WTC11 (cell line): ENCODE measurements around the gene XPO6. TPM values are rescaled to one million over a fixed set of nuclear protein-coding genes. Genes with fewer than 3 reads are reported as not detected.

Experiments used
- ATAC-seq: fragments of 200-7000 bp; cut with Tn5 transposase; 2 replicates; pipeline ENCODE4 v1.10.0; 2021; ENCODE audit warnings: mild to moderate bottlenecking, moderate library complexity
- CTCF ChIA-PET: fragments of 300-600 bp; sonication (Branson Sonifier 250); formaldehyde crosslinking; loops from one replicate; lab custom pipeline; 2021; ENCODE audit warnings: antibody characterized with exemption; lab: Charles Lee
- POLR2A ChIA-PET: fragments of 350-600 bp; sonication (Branson Sonifier 250); formaldehyde crosslinking; loops from one replicate; lab custom pipeline; 2021; ENCODE audit warnings: antibody characterized with exemption; lab: Charles Lee
- DNase-seq: peaks from one replicate; pipeline ENCODE4 v3.0.0; 2021; ENCODE audit warnings: low spot score
- H3K27ac Mint-ChIP-seq: 2 replicates; pipeline ENCODE4 v1.8.0; 2021; ENCODE audit warnings: mixed read lengths
- H3K27me3 Mint-ChIP-seq: 2 replicates; pipeline ENCODE4 v1.8.0; 2021; ENCODE audit warnings: low read depth, mild to moderate bottlenecking, moderate library complexity, mixed read lengths
- H3K36me3 Mint-ChIP-seq: 2 replicates; pipeline ENCODE4 v1.8.0; 2021; ENCODE audit warnings: mixed read lengths
- H3K4me1 Mint-ChIP-seq: 2 replicates; pipeline ENCODE4 v1.8.0; 2022; ENCODE audit warnings: mixed read lengths
- H3K4me3 Mint-ChIP-seq: 2 replicates; pipeline ENCODE4 v1.8.0; 2021; ENCODE audit warnings: mild to moderate bottlenecking, moderate library complexity, mixed read lengths
- H3K9me3 Mint-ChIP-seq: 2 replicates; pipeline ENCODE4 v1.8.0; 2021; ENCODE audit warnings: mixed read lengths
- AFF4 ChIP-seq: sonication (generic); formaldehyde crosslinking; IDR thresholded peaks from 2 replicates; pipeline ENCODE4 v1.8.1; 2023; ENCODE audit warnings: mild to moderate bottlenecking, missing genetic modification reagents, borderline replicate concordance
- CBFB ChIP-seq: sonication (generic); formaldehyde crosslinking; IDR thresholded peaks from 2 replicates; pipeline ENCODE4 v1.8.1; 2022; ENCODE audit warnings: mild to moderate bottlenecking, low read depth, missing genetic modification reagents
- CREM ChIP-seq: sonication (generic); formaldehyde crosslinking; IDR thresholded peaks from 2 replicates; pipeline ENCODE4 v1.8.1; 2022; ENCODE audit warnings: mild to moderate bottlenecking, missing genetic modification reagents, moderate library complexity
- E2F1 ChIP-seq: sonication (generic); formaldehyde crosslinking; IDR thresholded peaks from 2 replicates; pipeline ENCODE4 v1.8.0; 2022; ENCODE audit warnings: mild to moderate bottlenecking, missing genetic modification reagents
- ELF4 ChIP-seq: sonication (generic); formaldehyde crosslinking; IDR thresholded peaks from 2 replicates; pipeline ENCODE4 v1.8.1; 2022; ENCODE audit warnings: low read depth, mild to moderate bottlenecking, moderate library complexity, missing genetic modification reagents
- ETV6 ChIP-seq: sonication (generic); formaldehyde crosslinking; IDR thresholded peaks from 2 replicates; pipeline ENCODE4 v1.8.1; 2022; ENCODE audit warnings: mild to moderate bottlenecking, missing genetic modification reagents
- FOXP1 ChIP-seq: sonication (generic); formaldehyde crosslinking; IDR thresholded peaks from 2 replicates; pipeline ENCODE4 v1.8.0; 2022; ENCODE audit warnings: missing genetic modification reagents, mild to moderate bottlenecking, moderate library complexity, borderline replicate concordance
- GABPB1 ChIP-seq: sonication (generic); formaldehyde crosslinking; IDR thresholded peaks from 2 replicates; pipeline ENCODE4 v1.8.1; 2023; ENCODE audit warnings: mild to moderate bottlenecking, missing genetic modification reagents
- HMGXB4 ChIP-seq: sonication (generic); formaldehyde crosslinking; IDR thresholded peaks from 2 replicates; pipeline ENCODE4 v1.8.1; 2023; ENCODE audit warnings: mild to moderate bottlenecking, moderate library complexity, missing genetic modification reagents
- MXD4 ChIP-seq: fragments of 250-450 bp; sonication (Bioruptor Pico); IDR thresholded peaks from 2 replicates; pipeline ENCODE4 v1.8.0; 2021; ENCODE audit warnings: mild to moderate bottlenecking, moderate library complexity, borderline replicate concordance
- NFE2L1 ChIP-seq: sonication (generic); formaldehyde crosslinking; IDR thresholded peaks from 2 replicates; pipeline ENCODE4 v1.8.1; 2023; ENCODE audit warnings: missing genetic modification reagents
- NFYB ChIP-seq: sonication (generic); formaldehyde crosslinking; conservative IDR thresholded peaks from 2 replicates; pipeline ENCODE4 v1.8.0; 2022; ENCODE audit warnings: low read depth, missing genetic modification reagents
- NR2C2 ChIP-seq: sonication (generic); formaldehyde crosslinking; IDR thresholded peaks from 2 replicates; pipeline ENCODE4 v1.8.0; 2022; ENCODE audit warnings: mild to moderate bottlenecking, missing genetic modification reagents
- OVOL2 ChIP-seq: fragments of 250-450 bp; sonication (Bioruptor Pico); IDR thresholded peaks from 2 replicates; pipeline ENCODE4 v1.9.0; 2021; ENCODE audit warnings: mild to moderate bottlenecking, borderline replicate concordance
- RELA ChIP-seq: sonication (generic); formaldehyde crosslinking; IDR thresholded peaks from 2 replicates; pipeline ENCODE4 v1.8.1; 2022; ENCODE audit warnings: missing genetic modification reagents, mild to moderate bottlenecking, borderline replicate concordance
- ZNF138 ChIP-seq: sonication (generic); formaldehyde crosslinking; conservative IDR thresholded peaks from 2 replicates; pipeline ENCODE4 v1.8.1; 2022; ENCODE audit warnings: mild to moderate bottlenecking, moderate library complexity, missing genetic modification reagents
- ZNF263 ChIP-seq: sonication (generic); formaldehyde crosslinking; IDR thresholded peaks from 2 replicates; pipeline ENCODE4 v1.8.1; 2022; ENCODE audit warnings: low read depth, mild to moderate bottlenecking, moderate library complexity, missing genetic modification reagents
- ZNF281 ChIP-seq: sonication (generic); formaldehyde crosslinking; IDR thresholded peaks from 2 replicates; pipeline ENCODE4 v1.8.0; 2023; ENCODE audit warnings: mild to moderate bottlenecking, missing genetic modification reagents
- ZNF671 ChIP-seq: fragments of 250-450 bp; sonication (Bioruptor Pico); IDR thresholded peaks from 2 replicates; pipeline ENCODE4 v1.8.0; 2021; ENCODE audit warnings: mild to moderate bottlenecking
- total RNA-seq: library from RNA; stranded (reverse); gene quantifications from 3 replicates; pipeline ENCODE4 v1.2.3, GENCODE V29; 2021
- TF ChIP-seq, protein P1 (sequence below): sonication (generic); formaldehyde crosslinking; IDR thresholded peaks from 2 replicates; pipeline ENCODE4 v1.8.0; 2023; ENCODE audit warnings: missing genetic modification reagents
- TF ChIP-seq, protein P2 (sequence below): sonication (generic); formaldehyde crosslinking; IDR thresholded peaks from 2 replicates; pipeline ENCODE4 v1.8.1; 2022; ENCODE audit warnings: missing genetic modification reagents, borderline replicate concordance

Gene XPO6
- total RNA-seq, 1 experiment from 2014 or later: 160 TPM

GRCh38 chr16:28067604-28068379 lies 144.0 kb downstream of the XPO6 start (continued):
- TF ChIP-seq HMGXB4 (CRISPR knock-in tag) (no peak), ZNF671 (no peak), ETV6 (no peak), NR2C2 (no peak), FOXP1 (CRISPR knock-in tag) (no peak), NFYB (no peak), CBFB (CRISPR knock-in tag) (no peak), ELF4 (no peak), NFE2L1 (no peak), ZNF263 (no peak), E2F1 (CRISPR knock-in tag) (no peak)
- TF ChIP-seq, protein P1, sequence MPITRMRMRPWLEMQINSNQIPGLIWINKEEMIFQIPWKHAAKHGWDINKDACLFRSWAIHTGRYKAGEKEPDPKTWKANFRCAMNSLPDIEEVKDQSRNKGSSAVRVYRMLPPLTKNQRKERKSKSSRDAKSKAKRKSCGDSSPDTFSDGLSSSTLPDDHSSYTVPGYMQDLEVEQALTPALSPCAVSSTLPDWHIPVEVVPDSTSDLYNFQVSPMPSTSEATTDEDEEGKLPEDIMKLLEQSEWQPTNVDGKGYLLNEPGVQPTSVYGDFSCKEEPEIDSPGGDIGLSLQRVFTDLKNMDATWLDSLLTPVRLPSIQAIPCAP: no peak

- no peaks in the 10 kb centered on the region for H3K36me3 Mint-ChIP-seq
- peaks cover 57% of the 10 kb centered on the region for H3K27me3 Mint-ChIP-seq
- ChIA-PET CTCF (interaction anchor here (0.6 to 3.3 kb wide), 4 partner anchors 26 to 955 kb away, joined by 3 to 26 read pairs (median 6); no protein-coding TSS in a partner anchor), POLR2A (no interaction called here)
- H3K4me3 Mint-ChIP-seq: no peak overlapping the region
- H3K4me1 Mint-ChIP-seq: peaks cover 11% of the 10 kb centered on the region; the same call in 1 of the 2 replicates
- DNase-seq: no peak
- no peak overlapping the region for H3K27ac Mint-ChIP-seq
- no peak for ATAC-seq
- no peaks in the 10 kb centered on the region for H3K9me3 Mint-ChIP-seq
- TF ChIP-seq, protein P2, sequence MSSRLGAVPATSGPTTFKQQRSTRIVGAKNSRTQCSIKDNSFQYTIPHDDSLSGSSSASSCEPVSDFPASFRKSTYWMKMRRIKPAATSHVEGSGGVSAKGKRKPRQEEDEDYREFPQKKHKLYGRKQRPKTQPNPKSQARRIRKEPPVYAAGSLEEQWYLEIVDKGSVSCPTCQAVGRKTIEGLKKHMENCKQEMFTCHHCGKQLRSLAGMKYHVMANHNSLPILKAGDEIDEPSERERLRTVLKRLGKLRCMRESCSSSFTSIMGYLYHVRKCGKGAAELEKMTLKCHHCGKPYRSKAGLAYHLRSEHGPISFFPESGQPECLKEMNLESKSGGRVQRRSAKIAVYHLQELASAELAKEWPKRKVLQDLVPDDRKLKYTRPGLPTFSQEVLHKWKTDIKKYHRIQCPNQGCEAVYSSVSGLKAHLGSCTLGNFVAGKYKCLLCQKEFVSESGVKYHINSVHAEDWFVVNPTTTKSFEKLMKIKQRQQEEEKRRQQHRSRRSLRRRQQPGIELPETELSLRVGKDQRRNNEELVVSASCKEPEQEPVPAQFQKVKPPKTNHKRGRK (CRISPR knock-in tag): no peak
- TF ChIP-seq CREM (CRISPR knock-in tag) (no peak), AFF4 (no peak), ZNF281 (no peak), MXD4 (CRISPR knock-in tag) (no peak), ZNF671 (no peak), RELA (CRISPR knock-in tag) (no peak), GABPB1 (CRISPR knock-in tag) (no peak), OVOL2 (CRISPR knock-in tag) (no peak), ETV6 (no peak), HMGXB4 (CRISPR knock-in tag) (no peak), ZNF138 (CRISPR knock-in tag) (no peak)
Measured at GRCh38 chr16:28064706-28065249, 147.0 kb downstream of the XPO6 start.
